Measurements from ENCODE around the gene RAI1. TPM values are rescaled to one million over a fixed set of nuclear protein-coding genes. Genes with fewer than 3 reads are reported as not detected.

Gene RAI1
- total and polyA plus RNA-seq, 2 donors: 17.5 to 20.2 TPM

DNA sequence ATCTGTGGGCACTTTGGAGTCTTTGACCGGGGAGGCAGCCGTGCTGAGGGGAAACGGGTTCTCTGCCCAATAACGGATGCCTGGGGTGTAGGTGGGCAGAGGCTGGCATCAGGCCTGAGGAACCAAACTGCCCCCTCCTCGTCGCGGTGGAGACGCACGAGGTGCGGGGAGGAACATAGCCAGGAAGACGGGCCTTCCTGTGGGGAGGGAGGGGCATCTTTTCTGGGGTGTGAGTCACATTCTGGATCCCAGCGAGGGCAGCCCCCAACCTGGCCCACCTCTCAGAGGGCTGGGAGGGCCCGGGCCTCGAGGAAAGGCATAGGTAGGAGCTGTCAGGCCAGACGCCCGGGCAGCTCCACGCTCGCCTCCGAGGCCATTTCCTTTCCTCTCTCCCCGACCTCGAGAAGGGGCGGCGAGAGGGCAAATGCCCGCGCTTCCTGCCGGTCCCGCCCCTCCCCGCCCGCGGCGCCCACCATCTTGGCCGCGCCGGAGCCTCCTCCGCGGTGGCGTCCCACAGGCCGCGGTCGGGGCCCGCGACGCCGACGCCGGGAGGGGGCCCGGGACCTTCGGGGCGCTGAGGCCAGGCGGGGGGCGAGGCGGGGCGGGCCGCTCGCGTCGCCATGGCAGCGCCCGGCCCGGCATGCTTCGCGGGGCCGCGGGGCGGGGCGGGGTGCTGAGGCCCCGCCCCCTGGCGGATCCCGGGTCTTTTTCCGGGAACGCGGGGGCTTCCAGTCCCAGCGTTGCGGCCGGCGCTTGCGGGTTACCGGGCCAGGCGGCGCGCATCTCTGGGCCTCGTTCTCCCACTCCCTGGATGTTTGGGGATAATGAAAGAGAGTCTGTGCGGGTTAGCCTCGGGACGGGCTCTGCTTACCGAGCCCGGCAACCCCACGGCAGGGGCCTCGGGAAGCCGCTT, 13.2 kb downstream of the RAI1 start:
- Histone ChIP-seq H3K27ac (ENCODE audit: low read depth) (peak overlapping the region; percentile 97), H3K36me3 (ENCODE audit: insufficient read depth) (no peaks in the 10 kb centered on the region), H3K4me1 (ENCODE audit: insufficient read depth) (no peaks in the 10 kb centered on the region), H3K4me3 (ENCODE audit: low read depth, low read length) (peak overlapping the region; percentile 61)
- WGBS: 1% methylated on average over 90 of the region's 90 CpGs
- no peak for DNase-seq (ENCODE audit: extremely low spot score)

DNA sequence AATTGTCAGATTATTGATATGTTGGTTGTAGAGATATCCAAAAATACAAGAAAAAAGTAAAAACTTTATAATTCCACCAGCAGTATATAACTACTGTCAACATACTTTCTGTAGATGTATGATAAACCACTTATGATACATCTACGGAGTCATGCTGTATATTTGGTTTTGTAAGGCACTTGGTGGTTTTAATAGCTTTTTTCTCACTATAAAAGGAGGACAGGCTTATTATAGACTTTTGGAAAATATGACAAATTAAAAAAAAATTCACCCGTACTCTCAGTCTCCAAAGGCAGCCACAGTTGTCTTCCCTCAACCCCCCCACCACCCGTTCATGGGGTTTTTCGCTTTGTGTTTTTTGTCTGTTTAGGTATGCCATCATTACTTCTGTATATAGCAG, 14.8 kb downstream of the RAI1 start:
- WGBS: 75% methylated on average over 4 of the region's 4 CpGs
- H3K4me3 ChIP-seq (ENCODE audit: low read depth, low read length): no peak overlapping the region
- H3K27ac ChIP-seq (ENCODE audit: low read depth): peak overlapping the region; percentile 97
- H3K4me1 ChIP-seq (ENCODE audit: insufficient read depth): peaks cover 2% of the 10 kb centered on the region
- no peak for DNase-seq (ENCODE audit: extremely low spot score)
- no peaks in the 10 kb centered on the region for H3K36me3 ChIP-seq (ENCODE audit: insufficient read depth)

DNA sequence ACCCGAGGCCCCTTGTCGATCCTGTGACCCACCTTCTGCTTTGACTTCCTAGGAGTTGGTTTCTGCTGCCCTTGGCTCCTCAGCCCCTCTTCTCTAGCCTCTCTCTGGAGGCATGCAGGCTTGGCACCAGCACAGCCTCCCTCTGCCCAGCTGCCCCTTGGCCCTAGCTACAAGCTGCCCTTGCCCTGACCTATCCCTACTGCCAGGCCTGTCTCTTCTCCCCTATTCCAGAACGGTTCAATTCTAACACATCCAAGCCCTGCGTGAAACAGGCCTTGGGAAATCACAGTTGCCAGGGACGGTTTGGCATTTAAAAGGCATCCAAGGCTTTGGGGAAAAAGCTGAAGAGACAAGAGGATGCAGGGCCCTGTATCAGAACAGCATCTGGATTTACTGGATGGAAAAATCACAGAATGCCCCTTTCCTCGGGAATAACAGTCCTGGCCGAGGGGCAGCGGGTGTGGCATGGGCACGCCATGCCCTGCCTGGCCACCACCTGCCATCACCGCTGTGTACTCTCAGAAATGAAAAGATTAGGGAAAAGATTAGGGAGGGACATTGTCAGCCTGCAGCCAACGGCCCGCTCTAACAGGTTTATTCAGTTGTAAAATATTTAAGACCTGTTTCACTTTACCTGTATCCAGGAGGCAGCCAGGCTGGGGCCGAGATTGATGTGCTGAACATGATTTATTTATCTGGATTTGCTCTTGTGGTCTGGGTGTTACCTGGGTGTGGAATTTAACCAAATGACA, 15.8 kb downstream of the RAI1 start:
- H3K27ac ChIP-seq (ENCODE audit: low read depth): peak overlapping the region; percentile 46
- no peaks in the 10 kb centered on the region for H3K36me3 ChIP-seq (ENCODE audit: insufficient read depth)
- no peak for DNase-seq (ENCODE audit: extremely low spot score)
- peaks cover 2% of the 10 kb centered on the region for H3K4me1 ChIP-seq (ENCODE audit: insufficient read depth)
- no peak overlapping the region for H3K4me3 ChIP-seq (ENCODE audit: low read depth, low read length)
- WGBS: 66% methylated on average over 13 of the region's 13 CpGs

DNA sequence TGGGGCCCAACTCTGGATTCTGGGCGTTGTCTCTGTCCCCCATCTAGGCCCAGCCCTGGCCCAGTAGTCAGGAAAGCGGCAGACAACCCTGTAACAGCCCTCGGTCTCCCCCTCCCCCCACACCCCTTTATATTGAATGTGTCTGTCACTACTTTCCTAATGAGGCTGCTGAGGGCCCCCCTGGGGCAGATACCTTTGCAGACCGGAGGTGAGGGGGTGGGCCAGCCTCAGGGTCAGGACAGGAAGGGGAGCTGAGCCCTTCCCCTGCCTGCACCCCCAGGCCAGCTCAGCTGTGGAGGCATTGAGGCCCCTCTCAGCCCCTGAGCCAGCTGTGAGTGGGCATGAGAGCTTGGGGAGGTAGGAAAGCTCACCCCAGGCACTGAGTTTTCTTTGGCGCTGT, 17.1 kb downstream of the RAI1 start:
- peak overlapping the region; percentile 43 for H3K27ac ChIP-seq (ENCODE audit: low read depth)
- no peak for DNase-seq (ENCODE audit: extremely low spot score)
- no peak overlapping the region for H3K4me3 ChIP-seq (ENCODE audit: low read depth, low read length)
- WGBS: 61% methylated on average over 5 of the region's 5 CpGs
- peaks cover 2% of the 10 kb centered on the region for H3K4me1 ChIP-seq (ENCODE audit: insufficient read depth)
- H3K36me3 ChIP-seq (ENCODE audit: insufficient read depth): no peaks in the 10 kb centered on the region

DNA sequence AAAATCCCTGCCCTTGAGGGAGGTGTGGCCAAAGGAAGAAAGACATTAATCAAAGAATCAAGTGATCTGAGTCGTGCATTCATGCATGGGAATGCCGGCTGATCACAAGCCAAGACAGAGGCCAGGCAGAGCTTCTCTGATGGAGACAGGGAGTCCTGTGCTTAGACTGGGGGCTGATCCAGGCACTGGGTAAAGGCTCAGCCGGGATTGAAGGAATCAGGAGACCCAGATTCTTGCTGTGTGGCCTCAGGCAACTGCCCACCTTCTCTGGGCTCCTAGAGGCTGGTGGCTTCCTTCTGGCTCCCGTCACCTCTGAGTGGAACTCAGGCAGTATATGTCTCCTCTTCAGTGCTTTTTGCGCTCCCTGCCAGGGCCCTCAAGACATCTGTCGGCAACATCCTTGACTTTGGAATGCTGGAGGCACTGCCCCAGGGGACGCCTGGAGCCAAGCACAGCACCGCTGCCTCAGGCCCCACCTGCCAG, 17.7 kb downstream of the RAI1 start:
- no peak overlapping the region for H3K4me3 ChIP-seq (ENCODE audit: low read depth, low read length)
- DNase-seq (ENCODE audit: extremely low spot score): no peak
- peaks cover 2% of the 10 kb centered on the region for H3K4me1 ChIP-seq (ENCODE audit: insufficient read depth)
- no peaks in the 10 kb centered on the region for H3K36me3 ChIP-seq (ENCODE audit: insufficient read depth)
- WGBS: 43% methylated on average over 8 of the region's 8 CpGs
- peak overlapping the region; percentile 61 for H3K27ac ChIP-seq (ENCODE audit: low read depth)

DNA sequence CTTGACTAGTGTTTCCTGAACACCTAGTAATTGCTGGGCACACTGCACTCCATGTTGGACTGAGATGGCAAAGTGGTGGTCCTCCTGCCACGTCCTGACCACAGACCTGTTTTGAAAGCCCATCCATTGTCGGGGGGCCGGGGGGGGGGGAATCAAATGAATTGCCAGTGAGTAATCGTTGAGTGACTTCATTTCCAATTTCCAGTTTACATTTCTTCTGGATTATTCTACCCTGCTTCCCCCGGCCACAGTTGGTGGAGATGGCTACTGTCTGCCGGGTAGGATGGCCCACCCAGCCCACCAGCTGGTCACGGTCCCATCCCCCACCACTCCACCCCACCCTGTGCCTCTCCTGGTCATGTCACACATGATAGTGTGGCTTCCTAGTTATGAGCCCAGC, 18.2 kb downstream of the RAI1 start:
- no peak overlapping the region for H3K4me3 ChIP-seq (ENCODE audit: low read depth, low read length)
- H3K36me3 ChIP-seq (ENCODE audit: insufficient read depth): no peaks in the 10 kb centered on the region
- WGBS: 77% methylated on average over 7 of the region's 7 CpGs
- H3K27ac ChIP-seq (ENCODE audit: low read depth): peak overlapping the region; percentile 19
- H3K4me1 ChIP-seq (ENCODE audit: insufficient read depth): peaks cover 2% of the 10 kb centered on the region
- DNase-seq (ENCODE audit: extremely low spot score): no peak

DNA sequence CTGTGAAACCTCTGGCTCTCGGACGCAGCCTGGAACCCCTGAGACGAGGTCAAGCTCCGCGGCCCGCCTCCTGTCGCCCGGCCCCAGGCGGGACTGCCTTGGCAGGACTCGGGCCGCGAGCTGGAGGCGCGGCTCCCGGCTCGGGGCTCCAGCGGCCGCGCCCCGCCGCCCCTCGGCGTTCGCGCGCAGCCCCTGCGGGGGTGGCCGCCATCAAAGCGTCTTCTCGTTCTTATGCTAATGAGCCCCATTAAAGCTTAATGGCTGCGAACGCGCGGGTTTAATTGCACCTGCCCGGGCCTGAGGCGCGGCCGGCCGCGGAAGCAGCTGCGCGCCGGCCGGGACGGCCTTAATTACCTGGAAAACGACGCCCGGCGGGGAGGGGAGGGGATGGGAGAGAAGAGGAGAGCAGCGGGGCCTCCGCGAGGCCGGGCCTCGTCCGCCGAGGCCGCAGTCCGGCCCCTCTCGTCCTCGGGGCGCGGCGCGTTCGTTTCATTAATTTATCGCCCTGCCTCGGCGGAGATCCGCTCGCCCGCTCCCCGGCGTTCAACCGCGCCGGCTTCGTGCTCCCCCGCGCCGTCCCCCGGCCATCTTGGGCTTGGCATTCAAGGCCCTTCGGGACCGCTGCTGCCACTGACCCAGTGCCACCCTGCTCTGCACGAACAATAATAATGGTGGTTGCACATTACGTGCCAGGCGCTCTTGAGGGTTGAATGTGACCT, 19.2 kb downstream of the RAI1 start:
- 41% methylated on average over 86 of the region's 86 CpGs for whole genome bisulfite sequencing
- Histone ChIP-seq H3K4me1 (ENCODE audit: insufficient read depth) (peaks cover 2% of the 10 kb centered on the region), H3K36me3 (ENCODE audit: insufficient read depth) (no peaks in the 10 kb centered on the region), H3K27ac (ENCODE audit: low read depth) (peak overlapping the region; percentile 19), H3K4me3 (ENCODE audit: low read depth, low read length) (no peak overlapping the region)
- no peak for DNase-seq (ENCODE audit: extremely low spot score)

DNA sequence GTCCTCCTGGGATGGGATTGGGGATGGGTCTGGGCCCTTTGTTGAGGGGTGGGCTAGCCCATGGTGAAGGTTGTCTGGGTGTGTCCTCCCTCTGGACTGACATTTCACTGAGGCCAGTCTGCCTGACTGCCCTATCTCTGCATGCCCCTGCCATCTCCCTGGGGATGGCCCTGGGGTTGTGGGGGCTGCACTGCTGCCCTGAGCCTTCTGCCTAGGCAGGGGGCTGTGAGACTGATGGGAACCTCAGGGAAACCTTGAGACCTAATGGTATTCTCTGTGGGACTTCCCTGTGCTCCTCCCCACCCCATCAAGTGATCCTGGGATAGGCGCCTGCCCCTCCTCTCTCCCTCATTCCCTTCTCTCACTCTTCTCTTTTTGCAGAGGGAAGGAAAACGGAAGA, 19.9 kb downstream of the RAI1 start:
- Histone ChIP-seq H3K4me1 (ENCODE audit: insufficient read depth) (peaks cover 2% of the 10 kb centered on the region), H3K36me3 (ENCODE audit: insufficient read depth) (no peaks in the 10 kb centered on the region), H3K27ac (ENCODE audit: low read depth) (no peak overlapping the region), H3K4me3 (ENCODE audit: low read depth, low read length) (no peak overlapping the region)
- 94% methylated on average over 2 of the region's 2 CpGs for WGBS
- no peak for DNase-seq (ENCODE audit: extremely low spot score)

DNA sequence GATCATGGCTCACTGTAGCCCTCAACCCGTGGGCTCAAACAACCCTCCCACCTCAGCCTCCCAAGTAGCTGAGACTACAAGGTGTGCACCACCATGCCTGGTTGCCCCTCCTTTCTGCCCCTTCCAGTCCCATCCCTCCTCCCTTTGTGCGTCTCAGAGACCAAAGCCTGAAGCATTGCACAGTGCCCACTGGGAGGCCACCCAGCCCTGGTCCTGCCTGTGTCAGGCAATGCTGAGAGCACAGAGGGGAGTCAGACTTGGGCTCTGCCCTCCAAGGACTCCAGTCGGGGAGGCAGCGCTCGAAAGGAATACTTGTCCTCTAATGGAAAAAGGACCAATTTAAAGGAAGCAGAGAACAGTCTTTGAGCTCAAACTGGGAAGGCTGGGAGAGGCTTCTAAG, 20.4 kb downstream of the RAI1 start:
- Histone ChIP-seq H3K4me3 (ENCODE audit: low read depth, low read length) (no peak overlapping the region), H3K27ac (ENCODE audit: low read depth) (no peak overlapping the region), H3K4me1 (ENCODE audit: insufficient read depth) (peaks cover 2% of the 10 kb centered on the region), H3K36me3 (ENCODE audit: insufficient read depth) (no peaks in the 10 kb centered on the region)
- DNase-seq (ENCODE audit: extremely low spot score): no peak
- WGBS: 92% methylated on average over 5 of the region's 5 CpGs

DNA sequence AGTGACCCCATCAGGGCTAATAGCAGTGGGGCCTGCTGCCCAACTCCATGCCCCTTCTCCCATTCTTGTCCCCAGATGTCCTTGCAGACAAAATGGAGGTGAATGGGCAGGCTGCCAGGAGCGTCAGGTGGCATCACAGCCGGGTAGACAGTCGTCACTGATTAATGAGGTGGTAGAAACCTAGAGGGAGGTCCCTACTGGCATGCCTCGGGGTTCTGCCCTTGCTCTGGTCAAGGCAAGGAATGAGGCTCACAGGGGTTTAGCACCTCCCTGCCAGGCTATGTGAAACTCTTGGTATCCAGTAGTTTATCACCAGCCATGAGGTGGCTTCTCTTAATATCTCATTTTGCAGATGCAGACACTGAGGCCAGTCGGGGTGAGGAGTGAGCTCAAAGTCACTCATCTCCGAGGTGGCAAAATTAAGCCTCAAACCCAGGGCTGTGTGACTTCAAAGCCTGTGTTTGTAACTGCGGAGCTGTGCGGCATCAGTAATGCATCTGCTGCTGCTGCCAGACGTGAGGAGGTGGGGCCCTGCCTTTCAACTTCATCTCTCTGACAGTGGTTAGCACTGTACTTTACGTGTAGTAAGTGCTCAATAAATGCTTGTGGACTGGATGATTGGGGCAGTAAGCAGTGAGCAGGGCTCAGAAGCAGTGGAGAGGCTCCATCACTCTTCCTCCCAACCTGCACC, 21.3 kb downstream of the RAI1 start:
- 77% methylated on average over 10 of the region's 10 CpGs for WGBS
- H3K36me3 ChIP-seq (ENCODE audit: insufficient read depth): no peaks in the 10 kb centered on the region
- no peak for DNase-seq (ENCODE audit: extremely low spot score)
- H3K27ac ChIP-seq (ENCODE audit: low read depth): no peak overlapping the region
- peaks cover 2% of the 10 kb centered on the region for H3K4me1 ChIP-seq (ENCODE audit: insufficient read depth)
- H3K4me3 ChIP-seq (ENCODE audit: low read depth, low read length): no peak overlapping the region

DNA sequence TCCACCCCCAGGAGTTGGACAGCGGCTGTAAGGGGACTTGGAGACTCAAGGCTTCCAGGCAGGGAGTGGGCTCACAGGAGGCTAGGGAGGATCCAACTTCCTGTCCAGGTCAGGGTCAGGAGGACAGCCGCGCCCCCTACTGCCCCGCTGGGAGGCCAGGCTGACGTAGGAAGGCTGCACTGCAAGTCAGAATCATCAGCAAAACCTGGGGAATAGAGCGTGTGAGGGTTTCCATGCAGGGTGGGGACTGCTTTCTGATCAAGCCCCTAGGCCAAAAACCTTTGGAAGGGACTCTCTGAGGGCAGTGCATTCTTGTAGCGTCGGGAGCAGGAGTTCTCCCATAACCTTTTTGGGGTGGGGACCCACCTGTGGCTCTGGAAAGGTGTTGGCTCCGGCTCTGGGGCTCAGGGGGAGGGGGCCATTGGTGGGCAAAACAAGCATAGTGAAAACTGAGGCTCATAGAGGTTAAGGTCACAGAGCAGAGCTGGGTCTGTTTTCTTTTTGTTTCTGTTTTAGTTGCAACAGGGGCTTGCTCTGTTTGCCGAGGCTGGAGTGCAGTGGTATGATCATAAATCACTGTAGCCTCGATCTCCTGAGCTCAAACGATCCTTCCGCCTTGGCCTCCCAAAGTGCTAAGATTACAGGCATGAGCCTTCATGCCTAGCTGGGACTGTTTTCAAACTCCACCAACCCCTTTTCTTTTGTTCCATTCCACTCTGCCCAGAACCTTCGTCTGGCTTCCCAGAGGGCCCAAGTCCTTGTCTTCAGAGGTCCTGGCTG, 22.1 kb downstream of the RAI1 start:
- no peak overlapping the region for H3K4me3 ChIP-seq (ENCODE audit: low read depth, low read length)
- H3K27ac ChIP-seq (ENCODE audit: low read depth): no peak overlapping the region
- WGBS: 60% methylated on average over 14 of the region's 14 CpGs
- DNase-seq (ENCODE audit: extremely low spot score): no peak
- no peaks in the 10 kb centered on the region for H3K36me3 ChIP-seq (ENCODE audit: insufficient read depth)
- H3K4me1 ChIP-seq (ENCODE audit: insufficient read depth): peaks cover 2% of the 10 kb centered on the region

DNA sequence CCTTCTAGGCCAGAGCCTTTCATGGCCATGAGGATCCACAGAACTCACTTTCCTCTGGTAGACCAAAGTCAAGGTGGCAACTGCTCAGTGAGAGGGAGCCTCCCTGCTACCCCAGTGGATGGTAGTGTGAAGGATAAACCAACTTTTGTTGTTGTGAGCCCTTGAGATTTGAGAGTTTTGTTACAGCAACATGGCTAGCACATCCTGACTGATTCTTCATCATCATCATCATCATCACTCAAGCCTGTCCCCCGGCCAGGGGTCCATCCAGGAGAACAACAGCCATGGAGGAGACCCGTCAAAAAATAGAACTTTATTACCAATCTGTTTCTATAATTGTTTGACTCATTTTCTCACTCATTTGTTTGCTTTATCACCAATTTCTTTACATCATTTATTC, 23.7 kb downstream of the RAI1 start:
- peaks cover 2% of the 10 kb centered on the region for H3K4me1 ChIP-seq (ENCODE audit: insufficient read depth)
- H3K27ac ChIP-seq (ENCODE audit: low read depth): no peak overlapping the region
- WGBS: 97% methylated on average over 2 of the region's 2 CpGs
- no peak overlapping the region for H3K4me3 ChIP-seq (ENCODE audit: low read depth, low read length)
- H3K36me3 ChIP-seq (ENCODE audit: insufficient read depth): no peaks in the 10 kb centered on the region
- no peak for DNase-seq (ENCODE audit: extremely low spot score)
